Liver (tissue), 9 donors: ENCODE results near the gene IKBKG. TPM values are rescaled to one million over a fixed set of nuclear protein-coding genes. Genes with fewer than 3 reads are reported as not detected.

Experiments
- DNase-seq: peaks from one replicate; pipeline ENCODE4 v3.0.0-alpha.2; 2017; ENCODE audit warnings: low spot score
- H3K27ac ChIP-seq, 2 donors: one replicate each; pipeline ENCODE4 v1.7.0; 2013; ENCODE audit warnings: inconsistent platforms in 2 of 2, low read length in 2 of 2, control low read depth in 1 of 2, low read depth in 1 of 2, mild to moderate bottlenecking in 1 of 2
- H3K27me3 ChIP-seq, 4 donors: one replicate each; pipeline versions ENCODE4 v1.6.1 to v1.7.0; 2013; ENCODE audit warnings: low read length in 3 of 4, inconsistent platforms in 1 of 4, mild to moderate bottlenecking in 1 of 4, moderate library complexity in 1 of 4; ENCODE audit not compliant: control insufficient read depth in 4 of 4, insufficient read depth in 4 of 4
- H3K36me3 ChIP-seq, 4 donors: one replicate each; pipeline versions ENCODE4 v1.6.1 to v1.7.0; 2013; ENCODE audit warnings: low read length in 3 of 4, mild to moderate bottlenecking in 3 of 4, low read depth in 1 of 4, moderate library complexity in 1 of 4; ENCODE audit not compliant: control insufficient read depth in 4 of 4, insufficient read depth in 3 of 4
- H3K4me1 ChIP-seq, 4 donors: one replicate each; pipeline versions ENCODE4 v1.6.1 to v1.7.0; 2013; ENCODE audit warnings: low read length in 3 of 4, mild to moderate bottlenecking in 3 of 4, moderate library complexity in 1 of 4; ENCODE audit not compliant: control insufficient read depth in 4 of 4, insufficient read depth in 4 of 4
- H3K4me3 ChIP-seq, 3 donors: one replicate each; pipeline versions ENCODE4 v1.6.1 to v1.7.0; 2013; ENCODE audit warnings: low read length in 3 of 3, control low read depth in 1 of 3, low read depth in 1 of 3, mild to moderate bottlenecking in 1 of 3
- H3K9ac ChIP-seq, 2 donors: one replicate each; pipeline ENCODE4 v1.7.0; 2013; ENCODE audit warnings: low read length in 2 of 2, mild to moderate bottlenecking in 2 of 2, moderate library complexity in 2 of 2, control low read depth in 1 of 2, low read depth in 1 of 2
- H3K9me3 ChIP-seq, 4 donors: one replicate each; pipeline versions ENCODE4 v1.6.1 to v1.7.0; 2013; ENCODE audit warnings: low read length in 3 of 4; ENCODE audit not compliant: control insufficient read depth in 4 of 4
- EGR1 ChIP-seq, 2 donors: IDR thresholded peaks; 2 replicates each; pipeline ENCODE4 v1.6.1; 2016 to 2018; ENCODE audit warnings: antibody characterized with exemption in 2 of 2, low read depth in 2 of 2
- FOXA1 ChIP-seq: IDR thresholded peaks from 2 replicates; pipeline ENCODE4 v1.6.1; 2016; ENCODE audit warnings: antibody characterized with exemption
- FOXA2 ChIP-seq: IDR thresholded peaks from 2 replicates; pipeline ENCODE4 v1.6.1; 2016; ENCODE audit warnings: antibody characterized with exemption
- GABPA ChIP-seq, 2 donors: IDR thresholded peaks in 1 of 2; conservative IDR thresholded peaks in 1 of 2; 2 replicates each; pipeline ENCODE4 v1.6.1; 2016; ENCODE audit warnings: antibody characterized with exemption in 2 of 2, mild to moderate bottlenecking in 1 of 2, moderate library complexity in 1 of 2
- HNF4A ChIP-seq, 2 donors: conservative IDR thresholded peaks; 2 replicates each; pipeline ENCODE4 v1.6.1; 2016; ENCODE audit warnings: antibody characterized with exemption in 2 of 2, mild to moderate bottlenecking in 2 of 2
- HNF4G ChIP-seq: IDR thresholded peaks from 2 replicates; pipeline ENCODE4 v1.6.1; 2016; ENCODE audit warnings: antibody characterized with exemption
- JUND ChIP-seq, 2 donors: IDR thresholded peaks; 2 replicates each; pipeline ENCODE4 v1.6.1; 2016; ENCODE audit warnings: antibody characterized with exemption in 2 of 2
- NR2F2 ChIP-seq: IDR thresholded peaks from 2 replicates; pipeline ENCODE4 v1.6.1; 2016; ENCODE audit warnings: antibody characterized with exemption
- RAD21 ChIP-seq, 2 donors: IDR thresholded peaks; 2 replicates each; pipeline ENCODE4 v1.6.1; 2016; ENCODE audit warnings: antibody characterized with exemption in 2 of 2, mild to moderate bottlenecking in 2 of 2
- RXRA ChIP-seq, 2 donors: IDR thresholded peaks; 2 replicates each; pipeline ENCODE4 v1.6.1; 2017 to 2018; ENCODE audit warnings: antibody characterized with exemption in 2 of 2, mild to moderate bottlenecking in 1 of 2
- SP1 ChIP-seq: IDR thresholded peaks from 2 replicates; pipeline ENCODE4 v1.6.1; 2018; ENCODE audit warnings: antibody characterized with exemption, mild to moderate bottlenecking
- TAF1 ChIP-seq: conservative IDR thresholded peaks from 2 replicates; pipeline ENCODE4 v1.6.1; 2016; ENCODE audit warnings: antibody characterized with exemption, mild to moderate bottlenecking
- YY1 ChIP-seq: IDR thresholded peaks from 2 replicates; pipeline ENCODE4 v1.6.1; 2016; ENCODE audit warnings: antibody characterized with exemption, mild to moderate bottlenecking
- WGBS: extraction: QIAGEN DNeasy Blood & Tissue Kit; methylation state at CpG from one replicate; pipeline ENCODE4 v1.1.7; 2013; 5-methylcytosine and 5-hydroxymethylcytosine counted together
- polyA plus RNA-seq, 2 donors: library from polyadenylated mRNA; stranded (reverse) in 1 of 2; unstranded in 1 of 2; fragments of 200-250 nt in 1 of 2; fragments of >200 nt in 1 of 2; fragmentation: Nextera tagmentation in 1 of 2; extraction: Ambion mirVana in 1 of 2; gene quantifications; one replicate each; pipeline versions ENCODE4 v1.2.1 to v1.2.3, GENCODE V29; 2013 to 2015
- total RNA-seq, 2 donors: library from RNA; depleted of rRNA; stranded (reverse); fragments of >200 nt; gene quantifications; one replicate each; pipeline ENCODE4 v1.2.3, GENCODE V29; 2014
- TF ChIP-seq, protein P1 (sequence below): IDR thresholded peaks from 2 replicates; pipeline ENCODE4 v1.6.1; 2016; ENCODE audit warnings: antibody characterized with exemption, mild to moderate bottlenecking
- TF ChIP-seq, protein P2 (sequence below): IDR thresholded peaks from 2 replicates; pipeline ENCODE4 v1.6.1; 2016; ENCODE audit warnings: antibody characterized with exemption
- TF ChIP-seq, protein P3 (sequence below): fragments of 150-350 bp; IDR thresholded peaks from 2 replicates; pipeline ENCODE4 v1.5.1; 2017; ENCODE audit warnings: improper control_type of control experiment, low read depth, low read length; ENCODE audit not compliant: missing input control
- TF ChIP-seq, protein P4 (sequence below): IDR thresholded peaks from 2 replicates; pipeline ENCODE4 v1.6.1; 2016; ENCODE audit warnings: antibody characterized with exemption
- TF ChIP-seq, protein P5 (sequence below): IDR thresholded peaks from 2 replicates; pipeline ENCODE4 v1.6.1; 2016; ENCODE audit warnings: antibody characterized with exemption
- donor health status: healthy.
- donor health status: healthy.
- donor health status: healthy.
- donor health status: healthy.
- donor health status: healthy.

The IKBKG gene
- total and polyA plus RNA-seq, 4 donors, result 17.1 to 74.1 (median 36.0) TPM

DNA sequence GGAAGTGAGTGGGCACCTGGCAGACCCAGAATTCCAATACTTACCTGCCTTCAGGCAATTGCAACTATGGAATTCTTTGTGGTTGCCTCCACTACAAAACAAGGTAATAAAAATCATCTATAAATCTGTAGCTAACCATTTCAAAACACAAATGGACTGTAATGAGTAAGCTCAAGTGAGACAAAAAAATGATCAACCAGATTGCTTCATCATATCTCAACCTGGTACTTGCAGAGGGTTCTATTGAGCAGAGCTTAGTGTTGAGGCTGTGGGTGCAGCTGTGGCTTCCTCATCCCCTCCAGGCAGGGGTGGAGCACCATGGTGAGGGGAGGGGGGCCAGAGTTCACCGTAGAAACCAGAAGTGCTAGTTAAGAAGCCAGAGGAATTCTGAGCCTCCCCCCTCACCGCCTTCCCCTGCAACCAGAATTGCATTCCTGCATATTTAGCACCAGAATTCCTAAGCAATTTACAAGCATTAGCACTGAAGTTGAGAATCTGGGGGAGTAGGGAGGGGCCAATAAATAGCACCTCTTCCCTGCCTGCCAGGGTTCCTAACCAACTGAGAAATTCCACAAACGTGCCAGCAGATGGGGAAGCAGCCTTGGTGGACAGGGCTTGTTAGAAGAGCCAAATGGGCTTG, 49.0 kb downstream of the IKBKG start:
- Histone ChIP-seq H3K27ac (no peak overlapping the region), H3K9me3 (peaks cover 0 to 3% (median 0%) of the 10 kb centered on the region in 4 donors), H3K4me1 (no peaks in the 10 kb centered on the region), H3K9ac (no peak overlapping the region), H3K4me3 (no peak overlapping the region), H3K36me3 (no peaks in the 10 kb centered on the region), H3K27me3 (peaks cover 0 to 5% (median 0%) of the 10 kb centered on the region in 4 donors)
- TF ChIP-seq, protein P1, sequence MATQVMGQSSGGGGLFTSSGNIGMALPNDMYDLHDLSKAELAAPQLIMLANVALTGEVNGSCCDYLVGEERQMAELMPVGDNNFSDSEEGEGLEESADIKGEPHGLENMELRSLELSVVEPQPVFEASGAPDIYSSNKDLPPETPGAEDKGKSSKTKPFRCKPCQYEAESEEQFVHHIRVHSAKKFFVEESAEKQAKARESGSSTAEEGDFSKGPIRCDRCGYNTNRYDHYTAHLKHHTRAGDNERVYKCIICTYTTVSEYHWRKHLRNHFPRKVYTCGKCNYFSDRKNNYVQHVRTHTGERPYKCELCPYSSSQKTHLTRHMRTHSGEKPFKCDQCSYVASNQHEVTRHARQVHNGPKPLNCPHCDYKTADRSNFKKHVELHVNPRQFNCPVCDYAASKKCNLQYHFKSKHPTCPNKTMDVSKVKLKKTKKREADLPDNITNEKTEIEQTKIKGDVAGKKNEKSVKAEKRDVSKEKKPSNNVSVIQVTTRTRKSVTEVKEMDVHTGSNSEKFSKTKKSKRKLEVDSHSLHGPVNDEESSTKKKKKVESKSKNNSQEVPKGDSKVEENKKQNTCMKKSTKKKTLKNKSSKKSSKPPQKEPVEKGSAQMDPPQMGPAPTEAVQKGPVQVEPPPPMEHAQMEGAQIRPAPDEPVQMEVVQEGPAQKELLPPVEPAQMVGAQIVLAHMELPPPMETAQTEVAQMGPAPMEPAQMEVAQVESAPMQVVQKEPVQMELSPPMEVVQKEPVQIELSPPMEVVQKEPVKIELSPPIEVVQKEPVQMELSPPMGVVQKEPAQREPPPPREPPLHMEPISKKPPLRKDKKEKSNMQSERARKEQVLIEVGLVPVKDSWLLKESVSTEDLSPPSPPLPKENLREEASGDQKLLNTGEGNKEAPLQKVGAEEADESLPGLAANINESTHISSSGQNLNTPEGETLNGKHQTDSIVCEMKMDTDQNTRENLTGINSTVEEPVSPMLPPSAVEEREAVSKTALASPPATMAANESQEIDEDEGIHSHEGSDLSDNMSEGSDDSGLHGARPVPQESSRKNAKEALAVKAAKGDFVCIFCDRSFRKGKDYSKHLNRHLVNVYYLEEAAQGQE, result no peak
- no peak for TF ChIP-seq RAD21 (IDR thresholded peaks at IDR 0.05)
- no peak for TF ChIP-seq RXRA (IDR thresholded peaks at IDR 0.05)
- no peak for TF ChIP-seq HNF4G
- TF ChIP-seq, protein P2, sequence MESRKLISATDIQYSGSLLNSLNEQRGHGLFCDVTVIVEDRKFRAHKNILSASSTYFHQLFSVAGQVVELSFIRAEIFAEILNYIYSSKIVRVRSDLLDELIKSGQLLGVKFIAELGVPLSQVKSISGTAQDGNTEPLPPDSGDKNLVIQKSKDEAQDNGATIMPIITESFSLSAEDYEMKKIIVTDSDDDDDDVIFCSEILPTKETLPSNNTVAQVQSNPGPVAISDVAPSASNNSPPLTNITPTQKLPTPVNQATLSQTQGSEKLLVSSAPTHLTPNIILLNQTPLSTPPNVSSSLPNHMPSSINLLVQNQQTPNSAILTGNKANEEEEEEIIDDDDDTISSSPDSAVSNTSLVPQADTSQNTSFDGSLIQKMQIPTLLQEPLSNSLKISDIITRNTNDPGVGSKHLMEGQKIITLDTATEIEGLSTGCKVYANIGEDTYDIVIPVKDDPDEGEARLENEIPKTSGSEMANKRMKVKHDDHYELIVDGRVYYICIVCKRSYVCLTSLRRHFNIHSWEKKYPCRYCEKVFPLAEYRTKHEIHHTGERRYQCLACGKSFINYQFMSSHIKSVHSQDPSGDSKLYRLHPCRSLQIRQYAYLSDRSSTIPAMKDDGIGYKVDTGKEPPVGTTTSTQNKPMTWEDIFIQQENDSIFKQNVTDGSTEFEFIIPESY, result no peak
- no peak for TF ChIP-seq YY1
- no peak for TF ChIP-seq JUND (IDR thresholded peaks at IDR 0.05)
- TF ChIP-seq FOXA1, result no peak
- no peak for TF ChIP-seq EGR1 (IDR thresholded peaks at IDR 0.05; ENCODE audit: low read depth in 2 of 2)
- DNase-seq, result no peak
- 17% methylated on average over 3 of the region's 3 CpGs for WGBS

DNA sequence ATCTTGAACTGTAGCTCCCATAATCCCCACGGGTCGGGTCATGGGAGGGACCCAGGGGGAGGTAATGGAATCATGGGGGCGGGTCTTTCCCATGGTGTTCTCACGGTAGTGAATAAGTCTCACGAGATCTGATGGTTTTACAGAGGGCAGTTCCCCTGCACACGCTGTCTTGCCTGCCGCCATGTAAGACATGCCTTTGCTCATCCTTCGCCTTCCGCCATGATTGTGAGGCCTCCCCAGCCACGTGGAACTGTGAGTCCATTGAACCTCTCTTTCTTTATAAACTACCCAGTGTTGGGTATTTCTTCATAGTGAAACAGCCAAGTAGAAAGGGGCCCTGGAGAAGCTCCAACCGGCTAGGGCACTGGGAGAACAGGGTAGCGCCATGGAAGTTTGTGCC, 49.8 kb downstream of the IKBKG start:
- Histone ChIP-seq H3K27me3 (peaks cover 0 to 5% (median 0%) of the 10 kb centered on the region in 4 donors), H3K9ac (no peak overlapping the region), H3K9me3 (peaks cover 0 to 3% (median 0%) of the 10 kb centered on the region in 4 donors), H3K36me3 (no peaks in the 10 kb centered on the region), H3K27ac (no peak overlapping the region), H3K4me1 (no peaks in the 10 kb centered on the region), H3K4me3 (no peak overlapping the region)
- TF ChIP-seq RAD21 (IDR thresholded peaks at IDR 0.05) (no peak), FOXA1 (no peak), JUND (IDR thresholded peaks at IDR 0.05) (no peak), HNF4A (conservative IDR thresholded peaks at IDR 0.05) (no peak), EGR1 (IDR thresholded peaks at IDR 0.05; ENCODE audit: low read depth in 2 of 2) (no peak), YY1 (no peak), HNF4G (no peak), NR2F2 (no peak), SP1 (no peak), RXRA (IDR thresholded peaks at IDR 0.05) (no peak), FOXA2 (no peak), TAF1 (no peak), GABPA (IDR thresholded peaks at IDR 0.05 in 1 of 2, conservative IDR thresholded peaks at IDR 0.05 in 1 of 2) (no peak)
- TF ChIP-seq, protein P2, result no peak
- TF ChIP-seq, protein P3, sequence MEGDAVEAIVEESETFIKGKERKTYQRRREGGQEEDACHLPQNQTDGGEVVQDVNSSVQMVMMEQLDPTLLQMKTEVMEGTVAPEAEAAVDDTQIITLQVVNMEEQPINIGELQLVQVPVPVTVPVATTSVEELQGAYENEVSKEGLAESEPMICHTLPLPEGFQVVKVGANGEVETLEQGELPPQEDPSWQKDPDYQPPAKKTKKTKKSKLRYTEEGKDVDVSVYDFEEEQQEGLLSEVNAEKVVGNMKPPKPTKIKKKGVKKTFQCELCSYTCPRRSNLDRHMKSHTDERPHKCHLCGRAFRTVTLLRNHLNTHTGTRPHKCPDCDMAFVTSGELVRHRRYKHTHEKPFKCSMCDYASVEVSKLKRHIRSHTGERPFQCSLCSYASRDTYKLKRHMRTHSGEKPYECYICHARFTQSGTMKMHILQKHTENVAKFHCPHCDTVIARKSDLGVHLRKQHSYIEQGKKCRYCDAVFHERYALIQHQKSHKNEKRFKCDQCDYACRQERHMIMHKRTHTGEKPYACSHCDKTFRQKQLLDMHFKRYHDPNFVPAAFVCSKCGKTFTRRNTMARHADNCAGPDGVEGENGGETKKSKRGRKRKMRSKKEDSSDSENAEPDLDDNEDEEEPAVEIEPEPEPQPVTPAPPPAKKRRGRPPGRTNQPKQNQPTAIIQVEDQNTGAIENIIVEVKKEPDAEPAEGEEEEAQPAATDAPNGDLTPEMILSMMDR, result no peak
- TF ChIP-seq, protein P4, sequence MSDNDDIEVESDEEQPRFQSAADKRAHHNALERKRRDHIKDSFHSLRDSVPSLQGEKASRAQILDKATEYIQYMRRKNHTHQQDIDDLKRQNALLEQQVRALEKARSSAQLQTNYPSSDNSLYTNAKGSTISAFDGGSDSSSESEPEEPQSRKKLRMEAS, result no peak
- TF ChIP-seq, protein P5, sequence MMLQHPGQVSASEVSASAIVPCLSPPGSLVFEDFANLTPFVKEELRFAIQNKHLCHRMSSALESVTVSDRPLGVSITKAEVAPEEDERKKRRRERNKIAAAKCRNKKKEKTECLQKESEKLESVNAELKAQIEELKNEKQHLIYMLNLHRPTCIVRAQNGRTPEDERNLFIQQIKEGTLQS, result no peak
- TF ChIP-seq, protein P1, result no peak
- WGBS, result 96% methylated on average over 12 of the region's 12 CpGs
- DNase-seq, result no peak
